ENCODE measurements around the gene FBXO44. TPM values are rescaled to one million over a fixed set of nuclear protein-coding genes. Genes with fewer than 3 reads are reported as not detected.

The FBXO44 gene
- total RNA-seq, 1 experiment from 2014 or later: 24.5 TPM

- Histone ChIP-seq H2BK12ac (ENCODE audit: insufficient read length, low read depth, low read length) (no peak overlapping the region), H3K4me2 (ENCODE audit: insufficient read depth, insufficient read length, low read length) (no peak overlapping the region), H2BK5ac (ENCODE audit: insufficient read length, low read length) (no peak overlapping the region), H2AFZ (ENCODE audit: low read length) (no peak overlapping the region), H3K79me2 (ENCODE audit: insufficient read depth, low read length) (no peaks in the 10 kb centered on the region; the same call in 1 of the 2 replicates), H2BK15ac (ENCODE audit: low read depth, low read length) (no peak overlapping the region), H3K79me1 (ENCODE audit: insufficient read depth, low read depth, low read length, poor library complexity, severe bottlenecking) (no peaks in the 10 kb centered on the region), H3K14ac (ENCODE audit: insufficient read depth, low read length) (no peak overlapping the region), H3K56ac (ENCODE audit: insufficient read length, low read depth, low read length) (no peak overlapping the region), H3K23me2 (ENCODE audit: insufficient read length, low read depth, low read length, poor library complexity, severe bottlenecking) (peaks cover 5% of the 10 kb centered on the region), H3K18ac (ENCODE audit: insufficient read length, low read depth, low read length) (no peak overlapping the region), H3K9ac (ENCODE audit: extremely low read depth, insufficient read length, low read length) (no peak overlapping the region), H2BK120ac (ENCODE audit: low read depth, low read length, poor library complexity, severe bottlenecking) (no peak overlapping the region), H3K23ac (ENCODE audit: insufficient read length, low read depth, low read length) (no peak overlapping the region), H2AK5ac (ENCODE audit: insufficient read length, low read length) (no peak overlapping the region), H3K4me1 (ENCODE audit: insufficient read depth, low read length) (peaks cover 8% of the 10 kb centered on the region; the same call in 1 of the 2 replicates), H3K27me3 (ENCODE audit: insufficient read depth, low read length) (no peaks in the 10 kb centered on the region), H4K5ac (ENCODE audit: insufficient read length, low read depth, low read length) (no peak overlapping the region), H4K91ac (ENCODE audit: insufficient read length, low read depth, low read length) (no peak overlapping the region), H3K4ac (ENCODE audit: low read depth, low read length) (no peak overlapping the region), H4K20me1 (ENCODE audit: control insufficient read depth, insufficient read depth, insufficient read length) (peaks cover 8% of the 10 kb centered on the region), H2BK20ac (ENCODE audit: low read depth, low read length, poor library complexity, severe bottlenecking) (no peak overlapping the region), H4K8ac (replicated peaks; ENCODE audit: insufficient read length, low read depth, low read length) (no peak overlapping the region), H3K27ac (ENCODE audit: insufficient read length, low read depth, low read length) (no peak overlapping the region), H3T11ph (ENCODE audit: low read length) (no peak overlapping the region), H3K9me3 (ENCODE audit: control insufficient read depth, low read depth, low read length) (no peaks in the 10 kb centered on the region)
- no peak for TF ChIP-seq CTCF (conservative IDR thresholded peaks at IDR 0.05)
- Mint-ChIP-seq H3K36me3 (ENCODE audit: insufficient read depth in 1 of 3, low read depth in 3 of 3) (peaks cover 9 to 21% (median 10%) of the 10 kb centered on the region in 3 experiments), H3K4me1 (peaks cover 53 to 60% of the 10 kb centered on the region in 2 experiments), H3K27ac (peak overlapping the region in 2 of 3 experiments; percentile 16 to 56; a peak in 3 of 7 replicates), H3K4me3 (0 out of 5 replicates have a peak overlapping the region, but pooled peaks of 1 of the 2 experiments have one; percentile 20), H3K9me3 (no peaks in the 10 kb centered on the region), H3K27me3 (ENCODE audit: low read depth) (no peaks in the 10 kb centered on the region)
- DNase-seq: no peak
- WGBS (ENCODE audit: extremely low coverage, insufficient read length, low lambda C conversion rate): no CpG with 5 or more reads among the region's 9 CpGs
These were observed 50.9 kb downstream of the FBXO44 start for GRCh38 chr1:11705596-11705995.

Measured in H9 (cell line).